Heart left ventricle (tissue), 16 donors: ENCODE results near the gene CALB2. TPM values are rescaled to one million over a fixed set of nuclear protein-coding genes. Genes with fewer than 3 reads are reported as not detected.
"Not testable (repeated sequence)": the region's sequence is repeated elsewhere in the genome, so short reads cannot be mapped to it uniquely, and the experiment has no call there.

Experiments
- ATAC-seq, 4 donors: fragments of 200-7000 bp; cut with Tn5 transposase; one replicate each; pipeline ENCODE4 v1.9.1; 2020 to 2022; ENCODE audit warnings: moderate library complexity in 4 of 4, mild to moderate bottlenecking in 3 of 4, moderate number of reproducible peaks in 1 of 4
- DNase-seq, 5 donors: peaks; one replicate each; pipeline ENCODE4 v3.0.0-alpha.2; 2020
- H3K27ac ChIP-seq, 12 donors: fragments of 200-600 bp; sonication (generic) in 4 of 12; one replicate each; pipeline versions ENCODE4 v1.5.0 to v1.8.0; 2016 to 2022; ENCODE audit warnings: mild to moderate bottlenecking in 2 of 12
- H3K27me3 ChIP-seq, 9 donors: fragments of 200-600 bp; sonication (generic) in 2 of 9; one replicate each; pipeline versions ENCODE4 v1.5.1 to v1.8.0; 2016 to 2022; ENCODE audit warnings: mild to moderate bottlenecking in 3 of 9
- H3K36me3 ChIP-seq, 9 donors: fragments of 200-600 bp; sonication (generic) in 2 of 9; one replicate each; pipeline versions ENCODE4 v1.5.0 to v1.8.0; 2018 to 2022; ENCODE audit warnings: mild to moderate bottlenecking in 2 of 9
- H3K4me1 ChIP-seq, 12 donors: fragments of 200-600 bp; sonication (generic) in 4 of 12; one replicate each; pipeline versions ENCODE4 v1.5.0 to v1.8.0; 2016 to 2022; ENCODE audit warnings: mild to moderate bottlenecking in 3 of 12
- H3K4me3 ChIP-seq, 12 donors: fragments of 200-600 bp; sonication (generic) in 4 of 12; one replicate each; pipeline versions ENCODE4 v1.5.0 to v1.8.0; 2017 to 2022; ENCODE audit warnings: mild to moderate bottlenecking in 9 of 12, moderate library complexity in 4 of 12
- H3K9me3 ChIP-seq, 12 donors: fragments of 200-600 bp; sonication (generic) in 4 of 12; one replicate each; pipeline versions ENCODE4 v1.5.0 to v1.8.0; 2016 to 2022; ENCODE audit warnings: mild to moderate bottlenecking in 1 of 12
- CTCF ChIP-seq, 12 donors: fragments of 200-600 bp; sonication (generic) in 4 of 12; IDR thresholded peaks; one replicate each; pipeline versions ENCODE4 v1.5.0 to v1.8.0; 2018 to 2022; ENCODE audit warnings: antibody characterized with exemption in 12 of 12, mild to moderate bottlenecking in 5 of 12
- POLR2A ChIP-seq, 2 donors: fragments of 450-650 bp; IDR thresholded peaks; one replicate each; pipeline ENCODE4 v1.6.1; 2017; ENCODE audit warnings: antibody characterized with exemption in 2 of 2, mild to moderate bottlenecking in 2 of 2, moderate library complexity in 2 of 2
- WGBS, 4 donors: extraction: QIAGEN DNeasy Blood & Tissue Kit in 2 of 4; methylation state at CpG; one replicate each; pipeline versions ENCODE4 v1.1.5 to v1.1.7; 2013 to 2018; 5-methylcytosine and 5-hydroxymethylcytosine counted together
- intact Hi-C, 10 donors: fragments of 100-400 bp; cut with DNase I; formaldehyde crosslinking; loops; one replicate each; pipeline versions ENCODE4 v1.11.1 to v1.14.2; 2022
- long read RNA-seq, 3 donors: library from polyadenylated mRNA; unstranded; transcript quantifications; one replicate each; pipeline ENCODE4 v2.0.0, GENCODE V29; 2020 to 2021
- polyA plus RNA-seq, 2 donors: library from polyadenylated mRNA; stranded (reverse); fragments of 200-250 nt; gene quantifications; one replicate each; pipeline ENCODE4 v1.2.3, GENCODE V29; 2013
- total RNA-seq, 9 donors: library from RNA; depleted of rRNA in 2 of 9; stranded (reverse); fragments of >200 nt in 2 of 9; fragmentation: NEBNext Ultra II Directional in 3 of 9; extraction: Animal tissue kit (Norgen Biotek cat#: 25700) in 3 of 9; gene quantifications; one replicate each; pipeline versions ENCODE4 v1.1.0 to v1.2.4, GENCODE V29; 2016 to 2023
- donor health status: ischemic (EF 13 %, LVEDD 7.1; RV severe dilation, severe dysfunction).
- donor health status: healthy with polysubstance abuse.
- donor health status: DM: no; HTN: yes; CAD: no.
- donor health status: DM: no; HTN: no; CAD: no.
- donor health status: ischemic (EF 25% LVEDD 6.9; RV normal size, moderate dysfunction).
- donor health status: ischemic (EF 25% LVEDD 5.7; RV mildly dilated, moderate dysfunction).
- donor health status: healthy.
- donor health status: DM: yes; HTN: yes; CAD: no.
- donor health status: ischemic (EF 35%, LVEDD 5.7; RV mildly dilated, moderate dysfunction).
- donor health status: nonischemic (EF 11% LVEDD 7.7; RV severe dilation, severe dysfunction).
- donor health status: DM: yes; HTN: yes; CAD: no.
- donor health status: PGD.
- donor health status: ischemic (EF 29% LVEDD 5.4; RV normal size, mild dysfunction).
- donor health status: nonischemic (EF 23%, LVEDD 6.1; RV moderate dilation, normal function).

Gene CALB2
- total RNA-seq (10 to 100 TPM in 1 of 9 donors, 1 to 10 TPM in 3, under 1 TPM in 3, not detected in 2; 0.35 to 76.2 (median 1.1) TPM), polyA plus RNA-seq (under 1 TPM; 0.38 to 0.86 TPM)
- long read RNA-seq, donor 1, result 0 reads
- long read RNA-seq, donor 2, result 0 reads
- long read RNA-seq, donor 3, result 0 reads

GRCh38 chr16:71358464-71358998, at the start of gene CALB2:
CALB2 (plus strand) TSS chr16:71358723; CDS start chr16:71358793, 70 bp downstream.
- H3K4me3 ChIP-seq, result peak within 1 kb of the TSS in 9 of 12 donors; percentile 13 to 47 (median 30)
- intact Hi-C loops, result loop anchor here in 2 of 10 donors (5.0 to 10.0 kb wide), 2 partner anchors 551 to 554 kb away; partner anchors contain the start of gene VAC14 (in 1 of the 2)
- H3K9me3 ChIP-seq, result no peaks in the 10 kb centered on the region
- 1 to 3% (median 2%) methylated on average over 21 to 53 of the region's 53 CpGs for WGBS, 4 donors
- H3K27ac ChIP-seq, result no peak within 1 kb of the TSS
- DNase-seq (peak; percentile 51 to 78 (median 62)), ATAC-seq (peak; percentile 48 to 95 (median 86))
- TF ChIP-seq POLR2A (IDR thresholded peaks at IDR 0.05) (no peak), CTCF (IDR thresholded peaks at IDR 0.05) (peak; percentile 83 to 99 (median 96))
- peaks cover 0 to 56% (median 21%) of the 10 kb centered on the region in 9 donors for H3K27me3 ChIP-seq
- H3K36me3 ChIP-seq, result no peaks in the 10 kb centered on the region
- H3K4me1 ChIP-seq, result peaks cover 0 to 13% (median 4%) of the 10 kb centered on the region in 12 donors

GRCh38 chr16:71311553-71312158, 46.9 kb upstream of the CALB2 start:
- 20 to 24% (median 22%) methylated on average over 7 of the region's 7 CpGs for whole genome bisulfite sequencing, 4 donors
- DNase-seq (no peak), ATAC-seq (no peak)
- H3K4me1 ChIP-seq, result no peaks in the 10 kb centered on the region
- intact Hi-C loops, result loop anchor here in 1 of 10 donors (10.0 kb wide), 1 partner anchor 97 kb away; no protein-coding TSS in a partner anchor
- TF ChIP-seq CTCF (IDR thresholded peaks at IDR 0.05), result peak; percentile 47 to 77 (median 64)
- no peak for TF ChIP-seq POLR2A (IDR thresholded peaks at IDR 0.05)
- no peaks in the 10 kb centered on the region for H3K9me3 ChIP-seq
- peaks cover 0 to 23% (median 4%) of the 10 kb centered on the region in 9 donors for H3K27me3 ChIP-seq
- no peak overlapping the region for H3K4me3 ChIP-seq
- no peaks in the 10 kb centered on the region for H3K36me3 ChIP-seq
- H3K27ac ChIP-seq, result no peak overlapping the region

- not testable (repeated sequence) for ATAC-seq, H3K4me1 ChIP-seq, DNase-seq, H3K9me3 ChIP-seq, H3K36me3 ChIP-seq, H3K4me3 ChIP-seq, H3K27ac ChIP-seq
- WGBS, 4 donors, result 44 to 61% (median 58%) methylated on average over 3 of the region's 3 CpGs
- intact Hi-C loops, result loop anchor here in 1 of 10 donors (10.0 kb wide), 1 partner anchor 99 kb away; no protein-coding TSS in a partner anchor
- peaks cover 0 to 33% (median 4%) of the 10 kb centered on the region in 9 donors for H3K27me3 ChIP-seq
These were observed 44.9 kb upstream of the CALB2 start for GRCh38 chr16:71313591-71313990.

- no peak for ATAC-seq
- Histone ChIP-seq H3K27me3 (peaks cover 0 to 33% (median 0%) of the 10 kb centered on the region in 9 donors), H3K4me1 (no peaks in the 10 kb centered on the region), H3K4me3 (no peak overlapping the region), H3K36me3 (no peaks in the 10 kb centered on the region), H3K9me3 (no peaks in the 10 kb centered on the region), H3K27ac (no peak overlapping the region)
- no peak for DNase-seq
- intact Hi-C loops, result loop anchor here in 1 of 10 donors (10.0 kb wide), 1 partner anchor 100 kb away; no protein-coding TSS in a partner anchor
- 21 to 29% (median 25%) methylated on average over 3 of the region's 3 CpGs for WGBS, 4 donors
- TF ChIP-seq POLR2A (IDR thresholded peaks at IDR 0.05), result no peak
- no peak for TF ChIP-seq CTCF (IDR thresholded peaks at IDR 0.05)
These were observed 43.3 kb upstream of the CALB2 start for GRCh38 chr16:71315269-71315668.
